Measurements from ENCODE around the gene TYK2.
A peak's percentile ranks its signal among the peaks of the same experiment; 100 is the strongest.
"Not testable (repeated sequence)": the region's sequence is repeated elsewhere in the genome, so short reads cannot be mapped to it uniquely, and the experiment has no call there.

TYK2 gene

GRCh38 chr19:10377140-10377640 lies 3.2 kb downstream of the TYK2 start:
- DNase-seq (ENCODE audit: low spot score) = not testable (repeated sequence)

GRCh38 chr19:10374931-10375330 lies 5.4 kb downstream of the TYK2 start:
- DNase-seq (ENCODE audit: low spot score) = no peak

GRCh38 chr19:10372690-10373089 lies 7.7 kb downstream of the TYK2 start:
- DNase-seq (ENCODE audit: low spot score) = no peak

- no peak for DNase-seq (ENCODE audit: low spot score)
Measured at GRCh38 chr19:10368101-10368803, 12.1 kb downstream of the TYK2 start.

- not testable (repeated sequence) for DNase-seq (ENCODE audit: low spot score)
Measured at GRCh38 chr19:10366950-10367512, 13.3 kb downstream of the TYK2 start.

- DNase-seq (ENCODE audit: low spot score) = no peak
Measured at GRCh38 chr19:10365518-10365917, 14.9 kb downstream of the TYK2 start.

- no peak for DNase-seq (ENCODE audit: low spot score)
Measured at GRCh38 chr19:10364644-10365043, 15.7 kb downstream of the TYK2 start.

GRCh38 chr19:10363789-10364281 lies 16.5 kb downstream of the TYK2 start:
- DNase-seq (ENCODE audit: low spot score) = no peak

GRCh38 chr19:10362259-10362658 lies 18.1 kb downstream of the TYK2 start:
- DNase-seq (ENCODE audit: low spot score) = no peak

- DNase-seq (ENCODE audit: low spot score) = no peak
Measured at GRCh38 chr19:10361569-10362011, 18.8 kb downstream of the TYK2 start.

- no peak for DNase-seq (ENCODE audit: low spot score)
Measured at GRCh38 chr19:10356431-10356830, 23.9 kb downstream of the TYK2 start.

- peak; percentile 39 for DNase-seq (ENCODE audit: low spot score)
Measured at GRCh38 chr19:10353793-10354391, 26.5 kb downstream of the TYK2 start.

- peak; percentile 35 for DNase-seq (ENCODE audit: low spot score)
Measured at GRCh38 chr19:10352764-10353671, 27.4 kb downstream of the TYK2 start.

GRCh38 chr19:10346509-10346908 lies 33.9 kb downstream of the TYK2 start:
- no peak for DNase-seq (ENCODE audit: low spot score)

- DNase-seq (ENCODE audit: low spot score) = no peak
Measured at GRCh38 chr19:10344780-10345179, 35.6 kb downstream of the TYK2 start.

- no peak for DNase-seq (ENCODE audit: low spot score)
Measured at GRCh38 chr19:10343495-10343894, 36.9 kb downstream of the TYK2 start.

GRCh38 chr19:10339977-10340376 lies 40.4 kb downstream of the TYK2 start:
- DNase-seq (ENCODE audit: low spot score) = no peak

GRCh38 chr19:10339380-10339960 lies 40.9 kb downstream of the TYK2 start, which contains the start of gene ICAM3:
ICAM3 (minus strand) TSS chr19:10339624; CDS start chr19:10339614, 10 bp downstream.
- no peak for DNase-seq (ENCODE audit: low spot score)

- no peak for DNase-seq (ENCODE audit: low spot score)
Measured at GRCh38 chr19:10338940-10339339, 41.4 kb downstream of the TYK2 start.

- DNase-seq (ENCODE audit: low spot score) = not testable (repeated sequence)
Measured at GRCh38 chr19:10336725-10337124, 43.6 kb downstream of the TYK2 start.

Measured in SK-N-DZ (cell line).